Measurements from ENCODE around the gene C1orf87.
"Not testable (repeated sequence)": the region's sequence is repeated elsewhere in the genome, so short reads cannot be mapped to it uniquely, and the experiment has no call there.

C1orf87 gene

DNA sequence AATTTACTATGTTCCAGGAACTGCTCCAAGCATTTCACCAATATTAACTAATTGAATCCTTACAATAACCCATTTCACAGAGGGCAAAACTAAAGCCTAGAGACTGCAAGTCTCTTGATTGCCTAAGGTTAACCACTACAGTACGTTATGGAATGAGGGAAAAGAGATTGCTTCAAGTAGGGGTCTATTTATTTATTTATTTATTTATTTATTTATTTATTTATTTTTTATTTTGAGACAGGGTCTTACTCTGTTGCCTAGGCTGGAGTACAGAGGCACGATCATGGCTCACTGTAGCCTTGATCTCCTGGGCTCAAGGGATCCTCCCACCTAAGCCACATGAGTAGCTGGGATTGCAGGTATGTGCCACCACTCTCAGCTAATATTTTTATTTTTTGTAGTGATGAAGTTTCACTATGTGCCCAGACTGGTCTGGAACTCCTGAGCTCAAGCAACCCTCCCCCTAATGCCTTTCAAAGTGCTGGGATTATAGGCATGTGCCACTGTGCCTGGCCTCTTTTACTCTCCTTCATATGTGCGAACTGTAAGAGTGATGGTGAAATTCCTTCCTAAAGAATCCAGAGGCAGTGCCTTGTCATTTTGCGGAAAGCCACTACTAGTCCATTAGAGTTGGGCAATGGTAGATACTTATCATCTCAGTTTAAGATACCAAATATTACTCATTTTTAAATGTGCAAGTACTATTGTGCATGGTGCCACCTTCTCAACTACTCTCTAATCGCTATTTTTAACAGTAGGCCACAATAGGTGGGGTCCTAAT is 81.3 kb downstream of the C1orf87 start:
- DNase-seq = no peak

DNA sequence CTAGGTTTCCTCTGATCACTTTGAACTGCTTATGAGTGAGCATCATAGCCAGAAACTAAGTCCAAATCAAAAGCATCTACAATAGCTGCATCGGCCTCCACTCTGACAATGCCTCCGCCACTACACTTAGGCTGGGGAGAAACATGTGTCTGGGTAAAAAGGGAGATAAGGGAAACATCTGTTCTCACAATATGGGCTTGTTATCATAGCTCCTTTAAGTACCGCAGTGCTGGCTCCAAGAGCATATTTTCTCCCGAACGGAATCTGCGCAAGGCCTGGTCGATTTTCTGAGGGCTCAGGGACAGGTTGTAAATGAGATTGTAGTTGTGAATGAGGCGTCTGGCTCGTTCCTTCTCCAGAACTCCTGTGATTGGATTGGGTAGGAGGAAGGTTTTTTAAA is 83.1 kb downstream of the C1orf87 start:
- DNase-seq = no peak

DNA sequence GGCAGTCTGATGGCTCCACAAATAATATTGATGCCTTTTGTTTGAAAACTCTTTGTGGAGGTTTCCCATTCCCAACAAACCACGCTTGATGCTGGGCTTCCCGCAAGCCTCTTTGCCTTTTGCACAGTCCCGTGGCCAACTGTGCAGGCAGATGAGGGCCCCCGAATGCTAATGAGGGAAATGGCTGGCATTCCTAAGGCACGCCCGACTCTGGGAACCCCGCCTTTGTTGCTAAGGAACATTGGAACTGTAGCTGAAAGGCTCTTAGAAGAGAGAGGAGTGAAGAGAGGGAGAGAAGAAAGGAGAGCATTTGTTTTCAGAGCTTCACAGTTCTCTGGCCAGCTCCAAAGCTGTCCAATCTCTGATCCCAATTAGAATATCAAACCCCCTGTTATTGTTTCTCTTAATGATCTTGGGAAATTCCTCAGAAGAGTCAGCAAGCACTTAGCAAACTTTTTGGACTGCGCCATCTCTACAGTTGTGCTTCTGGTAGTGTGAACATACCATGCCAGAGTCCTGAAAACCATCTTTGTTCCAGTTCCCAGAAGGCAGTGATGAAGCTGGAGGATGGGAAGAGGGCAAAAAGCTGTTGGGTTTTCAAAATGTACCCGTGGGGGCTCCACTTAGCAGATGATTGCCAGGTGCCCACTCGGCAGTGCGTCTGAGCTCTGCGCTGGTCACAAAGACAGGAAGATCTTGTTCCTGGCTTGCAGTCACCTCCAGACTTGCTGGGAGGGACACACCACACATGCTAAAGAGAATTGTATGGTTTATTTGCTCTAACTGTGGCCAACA is 86.9 kb downstream of the C1orf87 start:
- DNase-seq = no peak

DNA sequence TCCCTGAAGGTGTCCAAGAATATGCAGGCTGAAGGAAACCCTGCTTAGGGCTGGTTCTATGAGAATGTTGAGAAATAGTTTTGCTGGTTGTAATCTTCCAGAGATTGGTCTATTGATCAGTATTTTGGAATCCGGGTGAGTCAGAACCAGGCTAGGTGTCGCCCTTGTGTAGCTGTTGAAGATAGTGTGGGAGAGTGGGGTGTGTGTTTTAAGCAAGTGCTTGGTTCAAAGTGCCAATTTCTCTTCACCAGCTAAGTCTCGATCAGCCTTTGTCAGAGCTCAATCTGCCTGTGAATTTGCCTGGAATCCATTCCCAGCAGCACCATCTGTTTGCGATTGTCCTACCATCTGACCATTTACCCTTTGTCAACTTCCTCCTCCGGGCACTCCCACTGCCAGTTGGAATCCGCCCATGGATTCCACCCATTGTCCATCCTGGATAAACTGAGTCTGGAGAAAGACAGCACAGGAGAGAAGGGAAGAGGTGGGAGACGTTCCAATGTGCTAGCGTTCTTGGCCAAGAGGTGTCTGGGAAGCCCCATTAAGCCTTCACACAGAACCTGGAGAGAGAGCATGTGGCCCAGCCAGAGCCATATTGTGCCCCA is 87.6 kb downstream of the C1orf87 start:
- no peak for DNase-seq

DNA sequence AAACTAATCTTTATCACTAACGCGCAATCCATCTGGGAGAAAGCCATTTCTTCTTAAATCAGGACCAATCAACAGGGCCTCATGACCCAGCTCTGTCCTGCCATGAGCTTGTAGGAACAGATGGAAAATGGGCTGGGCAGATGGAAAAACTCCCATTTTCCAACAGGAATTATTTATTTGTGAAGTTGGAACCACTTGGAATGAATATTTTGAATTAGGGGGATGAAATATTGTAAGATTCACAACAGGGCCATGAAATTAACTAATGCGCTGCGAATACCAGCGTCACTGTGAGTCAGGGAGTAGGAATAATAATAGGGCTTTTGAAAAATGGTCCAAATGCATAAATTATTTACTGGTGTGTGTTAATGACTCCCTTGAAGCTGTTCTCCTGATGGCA is 93.9 kb downstream of the C1orf87 start:
- no peak for DNase-seq

DNA sequence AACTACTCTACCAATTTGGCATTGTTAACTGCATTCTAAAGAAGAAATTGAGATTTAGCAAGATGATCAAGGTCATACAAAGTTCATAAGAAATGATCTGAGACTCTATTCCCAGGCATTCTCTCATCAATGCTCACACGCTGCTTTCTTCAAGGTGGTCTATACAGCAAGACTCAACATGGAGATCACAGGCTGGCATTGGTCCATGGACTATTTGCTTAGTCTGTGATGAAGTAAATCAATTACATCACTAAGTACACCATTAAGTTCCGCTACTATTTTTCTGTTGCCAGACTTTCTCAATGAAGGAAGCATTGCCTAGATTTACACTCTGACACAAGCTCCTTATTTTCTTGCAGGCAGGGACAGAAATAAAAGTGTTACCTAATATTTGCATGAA is 95.1 kb downstream of the C1orf87 start:
- DNase-seq = no peak

DNA sequence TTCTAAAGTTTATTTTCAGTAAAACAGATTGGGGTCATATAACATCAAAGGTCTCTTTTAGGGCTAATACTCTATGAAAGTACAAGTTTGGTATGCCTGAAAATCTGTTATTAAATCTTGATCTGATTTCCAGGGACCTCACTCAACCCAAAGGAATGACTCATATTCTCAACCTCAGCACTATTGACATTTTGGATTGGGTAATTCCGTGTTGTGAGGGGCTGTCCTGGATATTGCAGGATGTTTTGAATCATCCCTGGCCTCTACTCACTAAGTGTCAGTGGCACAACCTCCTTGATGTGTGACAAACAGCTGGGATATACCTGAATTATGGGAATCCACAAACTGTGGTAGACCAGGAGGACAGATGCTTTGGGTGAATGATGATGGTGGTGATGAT is 95.5 kb downstream of the C1orf87 start:
- DNase-seq = no peak

DNA sequence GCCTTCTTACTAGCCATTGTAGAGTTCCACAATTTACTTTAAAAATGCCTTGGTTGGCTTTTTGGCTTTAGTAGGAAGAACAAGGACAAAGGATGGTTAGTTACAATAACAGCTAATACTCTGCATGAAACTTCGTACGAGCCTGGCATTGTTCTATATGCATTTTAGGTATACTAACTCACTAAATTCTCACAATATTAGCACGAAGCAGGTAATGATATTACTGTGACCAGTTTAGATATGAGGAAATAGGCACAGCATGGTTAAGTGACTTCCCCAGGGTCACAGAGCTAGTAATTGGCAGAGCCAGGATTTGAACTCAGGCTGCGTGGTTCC is 96.5 kb downstream of the C1orf87 start:
- no peak for DNase-seq

DNA sequence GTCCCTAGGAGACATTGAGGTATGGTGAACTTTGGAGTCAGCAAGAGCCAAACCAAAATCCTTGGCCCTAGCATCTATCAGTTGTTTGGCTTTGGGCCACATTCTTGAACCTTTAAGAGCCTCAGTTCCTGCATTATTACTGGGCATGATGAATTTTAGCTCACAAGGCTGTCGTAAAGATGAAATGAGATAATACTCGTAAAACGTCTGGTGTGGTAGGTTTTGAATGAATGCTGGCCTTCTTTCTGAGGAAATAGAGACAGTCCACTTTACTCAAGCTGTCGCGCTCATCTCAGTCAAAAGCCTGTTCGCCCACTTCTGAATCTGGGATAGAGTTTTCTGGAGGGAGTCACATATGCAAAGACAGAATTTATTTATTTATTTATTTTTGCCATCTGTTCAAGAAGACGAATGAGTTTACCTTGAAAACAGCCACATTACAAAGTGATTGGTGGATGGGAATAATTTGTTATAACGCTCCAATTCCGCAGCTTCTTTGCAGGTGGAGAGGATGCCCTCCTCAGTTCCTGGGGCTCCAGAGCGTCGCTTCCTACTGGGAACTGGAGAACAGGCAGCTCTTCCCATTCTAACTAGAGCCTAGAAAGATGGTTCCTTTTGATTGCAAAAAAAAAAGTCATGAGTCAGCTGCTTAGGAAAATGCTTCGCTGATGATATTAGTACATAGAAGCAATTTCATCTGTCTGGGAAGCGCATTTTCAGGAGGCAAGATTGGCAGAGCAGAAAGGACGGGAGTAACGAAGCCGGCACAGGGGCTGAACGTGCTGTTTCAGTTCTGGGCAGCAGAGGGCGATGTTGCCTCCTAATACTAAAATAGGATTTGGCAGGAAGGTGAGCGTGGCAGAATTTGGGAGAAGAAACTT is 97.1 kb downstream of the C1orf87 start:
- DNase-seq = peak; percentile 16 to 28

DNA sequence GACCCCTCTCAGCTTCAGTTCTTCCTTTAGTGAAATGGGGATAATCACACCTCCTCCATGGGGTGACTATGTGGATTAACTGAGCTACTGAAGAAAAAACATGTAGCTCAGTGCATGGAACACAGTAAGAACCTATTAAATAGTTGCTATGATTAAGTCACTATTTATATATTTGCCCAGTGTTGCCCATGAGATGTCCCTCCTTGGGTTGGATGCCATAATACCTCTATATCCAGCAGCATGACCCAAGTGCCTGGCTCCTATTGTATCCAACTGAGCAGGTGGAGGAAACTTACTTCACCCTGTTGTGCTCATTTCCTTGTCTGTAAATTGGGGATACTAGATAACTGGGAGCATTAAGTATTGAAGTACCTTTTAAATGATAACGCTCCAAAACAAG is 99.9 kb downstream of the C1orf87 start:
- DNase-seq = no peak

DNA sequence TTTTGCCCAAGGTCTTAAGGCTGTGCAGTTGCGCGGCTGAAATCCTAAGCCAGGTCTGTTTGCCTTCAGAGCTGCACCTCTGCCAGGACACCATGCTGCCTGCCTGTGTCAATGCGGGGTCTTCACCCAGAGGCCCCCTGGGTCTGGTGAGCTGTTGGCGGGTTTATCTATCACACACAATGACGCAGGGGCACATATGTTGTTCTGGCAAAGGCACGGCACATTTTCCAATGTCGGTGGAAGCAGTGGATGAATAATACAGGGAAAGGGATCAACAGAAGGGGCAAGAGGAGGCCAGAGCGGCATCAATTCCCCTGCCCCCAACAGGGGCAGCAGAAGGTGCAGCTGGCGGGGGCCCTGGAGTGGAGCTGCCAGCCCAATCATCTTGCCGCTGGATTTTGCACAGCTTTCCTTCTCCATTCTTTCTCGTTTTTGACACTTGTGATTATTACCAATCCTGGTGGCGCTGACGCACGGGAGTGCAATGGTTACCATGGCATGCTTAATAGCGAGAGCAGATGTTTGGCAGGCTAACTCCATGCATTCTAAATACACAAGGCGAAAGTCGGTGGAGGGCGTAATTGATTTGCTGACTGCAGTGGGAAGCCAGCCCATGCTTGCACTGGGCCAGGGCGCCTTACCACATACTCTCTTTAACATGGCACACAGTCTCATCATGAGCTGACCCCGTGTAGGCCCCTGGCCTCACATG is 101.2 kb downstream of the C1orf87 start:
- no peak for DNase-seq

DNA sequence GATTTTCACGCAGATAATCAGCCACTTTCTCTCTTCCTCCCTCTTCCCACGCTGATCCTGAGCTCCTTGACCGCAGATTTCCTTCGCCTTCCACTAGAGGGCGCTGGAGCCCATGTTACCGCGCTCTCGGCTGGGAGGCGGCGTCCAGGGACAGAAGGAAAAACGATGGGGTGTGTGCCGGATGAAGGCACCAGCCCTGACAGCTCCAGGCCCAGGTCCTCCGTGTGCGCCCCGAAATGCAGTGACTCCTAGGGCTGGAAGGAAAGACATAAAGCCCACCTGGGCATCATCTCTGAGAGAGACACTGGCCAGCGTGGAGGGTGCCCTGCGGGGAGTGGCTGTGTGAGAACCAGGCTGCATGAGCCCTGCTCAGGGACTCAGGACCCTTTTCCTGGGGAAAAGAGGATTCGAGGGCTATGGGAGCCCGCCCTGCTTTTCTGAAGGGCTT is 102.1 kb downstream of the C1orf87 start:
- peak; percentile 19 to 20 for DNase-seq

DNA sequence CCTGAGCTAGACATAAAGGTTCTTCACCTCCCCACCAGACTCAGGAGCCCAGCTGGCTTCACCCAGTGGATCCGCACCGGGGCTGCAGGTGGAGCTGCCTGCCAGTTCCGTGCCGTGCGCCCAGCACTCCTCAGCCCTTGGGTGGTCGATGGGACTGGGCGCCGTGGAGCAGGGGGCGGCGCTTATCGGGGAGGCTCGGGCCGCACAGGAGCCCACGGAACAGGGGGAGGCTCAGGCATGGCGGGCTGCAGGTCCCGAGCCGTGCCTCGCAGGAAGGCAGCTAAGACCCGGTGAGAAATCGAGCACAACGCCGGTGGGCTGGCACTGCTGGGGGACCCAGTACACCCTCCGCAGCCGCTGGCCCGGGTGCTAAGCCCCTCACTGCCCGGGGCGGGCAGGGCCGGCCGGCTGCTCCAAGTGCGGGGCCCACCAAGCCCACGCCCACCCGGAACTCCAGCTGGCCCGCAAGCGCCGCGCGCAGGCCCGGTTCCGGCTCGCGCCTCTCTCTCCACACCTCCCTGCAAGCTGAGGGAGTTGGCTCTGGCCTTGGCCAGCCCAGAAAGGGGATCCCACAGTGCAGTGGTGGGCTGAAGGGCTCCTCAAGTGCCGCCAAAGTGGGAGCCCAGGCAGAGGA is 103.9 kb downstream of the C1orf87 start:
- DNase-seq = not testable (repeated sequence)

DNA sequence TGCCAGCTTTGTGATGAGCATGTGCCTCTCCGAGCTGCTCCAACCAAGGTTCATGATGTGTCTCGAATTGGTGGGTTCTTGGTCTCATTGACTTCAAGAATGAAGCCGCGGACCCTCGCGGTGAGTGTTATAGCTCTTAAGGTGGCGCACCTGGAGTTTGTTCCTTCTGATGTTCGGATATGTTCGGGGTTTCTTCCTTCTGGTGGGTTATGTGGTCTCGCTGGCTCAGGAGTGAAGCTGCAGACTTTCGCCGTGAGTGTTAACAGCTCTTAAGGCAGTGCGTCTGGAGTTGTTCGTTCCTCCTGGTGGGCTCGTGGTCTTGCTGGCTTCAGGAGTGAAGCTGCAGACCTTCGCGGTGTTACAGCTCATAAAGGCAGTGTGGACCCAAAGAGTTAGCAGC is 104.8 kb downstream of the C1orf87 start:
- DNase-seq = not testable (repeated sequence)

DNA sequence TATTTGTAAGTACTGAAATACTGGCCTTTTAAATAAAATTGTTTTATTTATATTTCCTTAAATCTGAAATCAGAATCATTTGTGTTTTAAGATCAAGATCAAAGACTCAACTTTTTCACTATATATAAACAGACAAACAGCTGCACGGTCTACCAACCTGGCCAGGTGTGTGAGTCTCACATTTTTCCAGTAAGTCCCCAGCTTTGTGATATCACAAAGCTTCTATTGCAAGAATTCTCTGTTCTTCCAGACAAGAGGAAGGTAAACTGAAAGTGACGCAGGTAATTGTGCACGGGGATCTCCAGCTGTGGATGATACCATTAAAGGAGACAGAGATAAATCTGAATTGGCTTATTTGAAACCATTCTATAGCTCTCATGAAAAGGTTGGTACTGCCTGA is 105.8 kb downstream of the C1orf87 start:
- no peak for DNase-seq

DNA sequence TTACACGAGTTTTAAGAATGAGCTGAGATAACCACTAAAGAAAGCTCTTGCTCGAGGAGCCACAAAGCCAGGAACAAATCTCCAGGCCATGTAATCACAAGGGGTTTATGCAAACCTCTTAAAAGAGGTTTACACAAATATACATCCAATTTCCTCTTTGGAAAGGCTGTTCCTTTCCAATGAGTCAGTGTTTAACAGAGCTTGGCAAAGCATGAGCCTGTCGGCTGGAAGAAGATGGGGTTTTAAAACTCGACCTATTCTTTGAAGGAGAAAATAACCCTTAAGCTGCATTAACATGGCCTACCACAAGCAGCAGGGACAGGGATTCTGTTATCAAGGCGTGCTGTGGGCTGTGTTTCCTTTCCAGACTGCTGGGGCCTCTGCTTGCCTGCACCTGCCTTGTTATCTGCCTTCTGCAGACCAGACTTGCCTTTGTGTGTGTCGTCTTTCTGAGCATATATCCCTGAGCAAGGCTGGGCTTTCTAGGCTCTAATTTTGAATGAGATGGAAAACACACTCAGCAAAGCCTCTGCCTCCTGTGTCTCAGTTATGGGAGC is 106.4 kb downstream of the C1orf87 start:
- no peak for DNase-seq

DNA sequence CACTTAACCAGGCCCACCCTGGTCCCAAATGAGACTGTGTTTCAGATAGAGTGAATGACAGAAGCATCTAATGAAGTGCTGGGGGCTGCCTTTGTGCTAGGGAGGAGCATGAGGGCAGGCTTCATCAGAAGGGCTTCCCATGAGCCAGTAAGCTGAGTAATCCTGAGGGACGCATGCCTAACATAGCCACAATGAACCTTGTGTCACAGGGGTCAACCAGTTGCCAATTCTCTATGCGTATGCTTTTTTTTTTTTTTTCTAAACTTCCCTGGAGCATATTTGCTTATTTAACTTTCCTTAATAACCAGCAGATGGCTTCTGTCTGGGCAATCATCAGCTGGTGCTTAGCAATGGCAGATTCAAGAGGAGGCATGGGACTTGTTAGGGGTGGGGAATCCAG is 121.5 kb downstream of the C1orf87 start:
- no peak for DNase-seq

DNA sequence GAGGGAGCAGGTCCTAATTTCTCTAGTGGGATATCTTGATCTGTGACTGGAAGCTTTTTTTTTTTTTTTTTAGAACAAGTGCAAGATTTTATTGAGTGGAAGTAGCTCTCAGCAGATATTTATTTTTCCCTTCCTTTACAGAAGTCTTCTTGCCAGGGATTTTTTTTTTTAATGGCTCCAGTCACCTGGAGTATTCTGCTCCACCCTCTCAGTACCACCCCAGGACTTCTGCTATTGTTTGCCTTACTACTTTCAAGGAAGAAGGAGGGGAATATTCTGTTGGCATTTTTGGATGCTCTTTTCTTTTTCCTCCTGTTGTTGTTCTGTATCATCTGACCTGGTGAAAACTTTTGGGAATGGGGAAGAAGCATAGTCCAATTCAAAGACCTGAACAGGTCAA is 123.9 kb downstream of the C1orf87 start:
- DNase-seq = no peak

DNA sequence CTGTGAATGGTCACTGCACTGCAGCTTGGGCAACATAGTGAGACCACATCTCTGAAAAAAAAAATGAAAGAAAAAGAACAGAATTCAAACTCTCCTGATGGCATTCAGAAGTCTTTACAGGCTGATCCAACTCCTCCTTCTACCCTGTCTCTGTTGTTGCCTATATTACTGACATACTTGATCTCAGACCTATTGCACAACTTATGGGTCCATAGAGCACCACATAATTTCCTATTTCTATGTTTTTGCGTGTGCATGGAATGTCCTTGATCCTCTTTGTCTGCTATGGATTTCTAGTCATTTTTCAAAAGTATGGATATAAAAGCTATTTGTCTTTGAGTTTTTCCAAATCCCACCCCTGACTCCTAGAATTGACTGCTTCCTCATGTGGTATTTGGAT is 124.6 kb downstream of the C1orf87 start:
- DNase-seq = no peak

DNA sequence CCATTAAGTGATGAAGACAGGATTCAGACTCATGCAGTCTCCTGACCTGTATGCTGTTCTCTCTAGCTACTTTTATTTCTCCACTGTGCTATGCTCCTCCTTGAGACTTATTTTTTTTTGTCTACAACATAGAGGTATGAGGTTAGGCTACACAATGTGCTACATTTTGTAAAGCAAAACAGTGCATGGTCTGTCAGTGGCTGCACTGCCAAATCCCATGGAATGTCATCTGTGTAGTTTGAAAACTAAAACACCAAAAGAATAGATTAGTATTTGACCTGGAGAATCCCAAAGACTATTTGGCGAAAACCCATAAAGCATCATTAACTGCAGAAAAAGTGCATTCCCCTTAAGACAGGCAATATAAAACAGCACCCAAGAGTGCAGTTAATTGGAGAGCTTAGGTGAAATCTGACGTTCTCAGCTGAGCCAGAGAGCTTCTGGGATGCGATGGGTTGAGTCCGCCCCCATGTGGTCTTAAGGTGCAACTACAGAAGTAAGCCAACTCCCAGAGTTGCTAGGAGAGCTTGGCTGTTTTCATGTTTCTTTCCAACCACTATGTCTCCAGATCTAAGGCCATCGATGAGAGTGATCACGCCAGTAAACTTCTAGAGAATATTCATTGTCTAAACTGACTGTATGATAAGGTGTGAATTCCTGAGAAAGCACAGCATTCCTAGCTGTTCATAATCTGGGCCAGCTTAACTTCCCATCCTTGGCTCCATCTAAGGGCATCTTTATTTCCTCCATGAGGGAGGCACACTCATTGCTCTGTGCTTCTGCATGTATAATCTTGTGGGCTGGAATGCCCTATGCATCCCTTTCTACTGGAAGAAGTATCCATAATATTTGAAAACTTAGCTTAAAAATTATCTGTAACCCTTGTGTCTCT is 126.3 kb downstream of the C1orf87 start:
- peak; percentile 41 to 44 for DNase-seq
